Tibial nerve (tissue), 4 donors: ENCODE measurements around the gene BACH2. TPM values are rescaled to one million over a fixed set of nuclear protein-coding genes. Genes with fewer than 3 reads are reported as not detected.
A peak's percentile ranks its signal among the peaks of the same experiment; 100 is the strongest.

Experiments used
- DNase-seq, 2 donors: peaks; one replicate each; pipeline ENCODE4 v3.0.0-alpha.2; 2019; ENCODE audit warnings: low spot score in 2 of 2
- H3K27ac ChIP-seq, 4 donors: fragments of 200-600 bp; sonication (generic) in 3 of 4; one replicate each; pipeline ENCODE4 v1.5.1; 2017 to 2019; ENCODE audit warnings: mild to moderate bottlenecking in 1 of 4
- H3K27me3 ChIP-seq, 2 donors: fragments of 200-600 bp; sonication (generic) in 1 of 2; one replicate each; pipeline versions ENCODE4 v1.5.1 to v1.6.0; 2017 to 2019
- H3K36me3 ChIP-seq, 3 donors: fragments of 200-600 bp; sonication (generic); one replicate each; pipeline ENCODE4 v1.5.1; 2018 to 2019
- H3K4me1 ChIP-seq, 4 donors: fragments of 200-600 bp; sonication (generic) in 3 of 4; one replicate each; pipeline ENCODE4 v1.5.1; 2017 to 2019
- H3K4me3 ChIP-seq, 4 donors: fragments of 200-600 bp; sonication (generic) in 3 of 4; one replicate each; pipeline ENCODE4 v1.5.1; 2017 to 2019; ENCODE audit warnings: mild to moderate bottlenecking in 1 of 4, moderate library complexity in 1 of 4
- H3K9me3 ChIP-seq, 4 donors: fragments of 200-600 bp; sonication (generic) in 3 of 4; one replicate each; pipeline ENCODE4 v1.5.1; 2017 to 2019
- CTCF ChIP-seq, 5 experiments: fragments of 200-600 bp in 3 of 5; fragments of 450-650 bp in 2 of 5; sonication (generic) in 3 of 5; IDR thresholded peaks; one replicate each; pipeline ENCODE4 v1.5.1; 2016 to 2019; ENCODE audit warnings: antibody characterized with exemption in 5 of 5, mild to moderate bottlenecking in 3 of 5, moderate library complexity in 2 of 5
- EP300 ChIP-seq, 2 donors: sonication (generic); formaldehyde crosslinking; IDR thresholded peaks; one replicate each; pipeline ENCODE4 v1.6.1; 2017; ENCODE audit warnings: antibody characterized with exemption in 2 of 2, mild to moderate bottlenecking in 1 of 2
- POLR2A ChIP-seq, 2 donors: fragments of 450-650 bp; IDR thresholded peaks; one replicate each; pipeline ENCODE4 v1.6.1; 2017; ENCODE audit warnings: antibody characterized with exemption in 2 of 2, mild to moderate bottlenecking in 2 of 2, moderate library complexity in 2 of 2
- WGBS, 2 donors: methylation state at CpG; one replicate each; pipeline ENCODE4 v1.1.5; 2018; 5-methylcytosine and 5-hydroxymethylcytosine counted together
- total RNA-seq, 4 donors: library from RNA; depleted of rRNA; stranded (reverse); fragments of >200 nt; gene quantifications; one replicate each; pipeline ENCODE4 v1.1.0, GENCODE V29; 2016

Gene BACH2
- total RNA-seq, 4 donors from 2014 or later = 4.4 to 11.1 (median 8.4) TPM

GRCh38 chr6:90220273-90220672 is 76.4 kb downstream of the BACH2 start:
- peak overlapping the region in 2 of 4 donors; percentile 95 to 96 for H3K27ac ChIP-seq
- TF ChIP-seq CTCF (IDR thresholded peaks at IDR 0.05) (no peak), EP300 (IDR thresholded peaks at IDR 0.05) (no peak), POLR2A (IDR thresholded peaks at IDR 0.05) (no peak)
- WGBS, 2 donors = 66 to 73% methylated on average over 1 of the region's 1 CpG
- H3K36me3 ChIP-seq = no peaks in the 10 kb centered on the region
- peaks cover 4 to 61% (median 45%) of the 10 kb centered on the region in 4 donors for H3K4me1 ChIP-seq
- DNase-seq = no peak
- H3K27me3 ChIP-seq = no peaks in the 10 kb centered on the region
- no peak overlapping the region for H3K4me3 ChIP-seq
- peaks cover 0 to 3% (median 0%) of the 10 kb centered on the region in 4 donors for H3K9me3 ChIP-seq

GRCh38 chr6:90219209-90219985 is 77.2 kb downstream of the BACH2 start:
- Histone ChIP-seq H3K27ac (peak overlapping the region; percentile 51 to 96 (median 88)), H3K27me3 (no peaks in the 10 kb centered on the region), H3K36me3 (no peaks in the 10 kb centered on the region), H3K4me1 (peaks cover 4 to 61% (median 42%) of the 10 kb centered on the region in 4 donors), H3K4me3 (peak overlapping the region in 1 of 4 donors; percentile 37), H3K9me3 (peaks cover 0 to 3% (median 0%) of the 10 kb centered on the region in 4 donors)
- DNase-seq = peak in 1 of 2 donors; percentile 52
- 27 to 35% methylated on average over 14 of the region's 14 CpGs for WGBS, 2 donors
- peak in 1 of 2 donors; percentile 11 for TF ChIP-seq EP300 (IDR thresholded peaks at IDR 0.05)
- no peak for TF ChIP-seq CTCF (IDR thresholded peaks at IDR 0.05)

GRCh38 chr6:90218959-90219208 is 77.8 kb downstream of the BACH2 start:
- Histone ChIP-seq H3K4me1 (peaks cover 4 to 56% (median 39%) of the 10 kb centered on the region in 4 donors), H3K4me3 (peak overlapping the region in 1 of 4 donors; percentile 37), H3K36me3 (no peaks in the 10 kb centered on the region), H3K27ac (peak overlapping the region; percentile 51 to 96 (median 88)), H3K9me3 (peaks cover 0 to 3% (median 0%) of the 10 kb centered on the region in 4 donors), H3K27me3 (no peaks in the 10 kb centered on the region)
- DNase-seq = no peak
- TF ChIP-seq EP300 (IDR thresholded peaks at IDR 0.05) (no peak), CTCF (IDR thresholded peaks at IDR 0.05) (no peak), POLR2A (IDR thresholded peaks at IDR 0.05) (no peak)
- WGBS, 2 donors = 4 to 5% methylated on average over 1 of the region's 1 CpG

GRCh38 chr6:90217506-90218127 is 79.0 kb downstream of the BACH2 start:
- H3K4me3 ChIP-seq = peak overlapping the region in 2 of 4 donors; percentile 28 to 37
- H3K36me3 ChIP-seq = no peaks in the 10 kb centered on the region
- peaks cover 4 to 57% (median 39%) of the 10 kb centered on the region in 4 donors for H3K4me1 ChIP-seq
- H3K9me3 ChIP-seq = no peaks in the 10 kb centered on the region
- peak overlapping the region; percentile 51 to 96 (median 88) for H3K27ac ChIP-seq
- H3K27me3 ChIP-seq = no peaks in the 10 kb centered on the region
- TF ChIP-seq POLR2A (IDR thresholded peaks at IDR 0.05) (no peak), CTCF (IDR thresholded peaks at IDR 0.05) (no peak), EP300 (IDR thresholded peaks at IDR 0.05) (no peak)
- DNase-seq = no peak
- 31 to 42% methylated on average over 6 of the region's 6 CpGs for WGBS, 2 donors
